GM19023 (cell line): ENCODE results near the gene MRPL55.
A peak's percentile ranks its signal among the peaks of the same experiment; 100 is the strongest.

Source experiments
- ATAC-seq: cut with Tn5 transposase; IDR thresholded peaks from one replicate; pipeline ENCODE4 v1.9.1; 2021; ENCODE audit warnings: mild to moderate bottlenecking, moderate library complexity; ENCODE audit not compliant: unreplicated experiment

MRPL55 gene

DNA sequence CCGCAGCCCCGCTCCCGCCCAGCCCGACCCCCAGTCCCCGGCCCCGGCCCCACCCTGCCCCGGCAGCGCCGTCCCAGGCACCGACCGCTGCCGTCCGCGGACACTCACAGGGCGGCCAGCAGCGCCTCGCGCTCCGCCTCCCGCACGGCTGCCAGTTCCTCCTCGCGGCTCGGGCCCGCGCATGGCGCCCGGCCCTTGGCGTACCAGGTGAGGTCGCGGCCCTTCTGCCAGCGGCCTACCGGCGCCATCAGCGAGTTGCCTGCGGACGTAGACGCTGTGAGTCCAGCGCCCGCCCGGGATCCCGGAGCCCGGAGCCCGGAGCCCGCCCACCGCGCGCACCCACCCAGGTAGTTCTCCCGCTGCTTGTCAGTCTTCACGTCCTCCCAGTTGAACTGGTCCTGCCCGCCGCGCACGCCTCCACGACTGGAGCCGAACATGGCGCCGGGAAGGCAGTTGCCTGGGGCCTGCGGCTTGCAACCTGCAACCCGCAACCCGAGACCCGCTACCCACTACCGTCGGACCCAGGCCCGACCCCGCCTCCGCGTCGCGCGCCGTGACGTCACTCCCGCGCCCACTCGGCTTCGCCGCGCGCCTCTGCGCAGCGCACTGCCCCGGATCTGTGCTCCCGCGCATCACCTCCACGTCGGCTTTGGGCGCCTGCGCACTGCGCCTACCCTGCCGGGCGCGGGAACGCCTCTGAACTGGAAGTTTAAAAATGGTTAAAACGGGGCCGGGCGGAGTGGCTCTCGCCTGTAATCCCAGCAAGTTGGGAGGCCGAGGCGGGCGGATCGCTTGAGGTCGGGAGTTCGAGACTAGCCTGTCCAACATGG, 6.1 kb downstream of the MRPL55 start, which contains the start of gene C1orf35:
C1orf35 (minus strand) TSS at position 535 of the 830 bp plus-strand sequence; CDS start at position 437, 98 bp downstream.
- peak; percentile 76 for ATAC-seq

DNA sequence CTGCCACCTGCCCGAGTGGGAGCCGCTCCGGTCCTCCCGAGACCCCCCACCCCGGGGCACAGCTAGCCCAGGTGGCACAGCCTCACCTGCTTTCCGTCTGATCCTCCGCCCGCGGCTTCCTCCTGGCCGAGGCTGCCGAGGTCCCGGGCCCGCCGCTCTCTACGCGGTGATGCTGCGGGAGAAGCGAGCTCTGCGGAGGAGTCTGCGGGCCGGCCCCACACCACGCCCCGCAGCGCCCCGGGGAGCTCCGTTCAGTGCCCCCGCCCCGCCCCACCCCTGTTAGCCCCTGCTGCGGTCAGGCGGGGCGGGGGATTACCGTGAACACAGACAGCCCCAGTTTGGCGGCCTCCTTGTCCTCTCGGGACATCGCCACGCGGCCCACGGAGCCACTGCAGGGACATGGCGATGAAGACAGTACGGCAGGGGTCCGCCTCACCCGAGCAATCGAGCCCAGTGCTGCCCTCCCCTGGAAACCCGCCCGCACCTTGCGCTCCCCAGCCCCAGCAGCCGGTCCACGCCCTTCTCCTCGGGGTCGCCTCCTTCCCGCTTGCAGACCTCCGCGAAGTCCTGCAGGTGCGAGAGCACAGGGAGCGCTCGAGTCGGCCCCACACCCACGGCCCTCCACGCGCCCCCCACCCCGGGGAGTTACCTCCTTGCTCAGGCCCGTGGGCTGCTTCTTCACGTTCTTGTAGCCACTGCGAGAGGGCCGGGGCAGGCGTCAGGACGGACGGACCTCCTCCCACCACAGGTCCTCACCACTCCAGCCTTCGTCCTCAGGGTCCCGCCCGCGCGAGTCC, 6.9 kb downstream of the MRPL55 start:
- ATAC-seq: peak; percentile 26

DNA sequence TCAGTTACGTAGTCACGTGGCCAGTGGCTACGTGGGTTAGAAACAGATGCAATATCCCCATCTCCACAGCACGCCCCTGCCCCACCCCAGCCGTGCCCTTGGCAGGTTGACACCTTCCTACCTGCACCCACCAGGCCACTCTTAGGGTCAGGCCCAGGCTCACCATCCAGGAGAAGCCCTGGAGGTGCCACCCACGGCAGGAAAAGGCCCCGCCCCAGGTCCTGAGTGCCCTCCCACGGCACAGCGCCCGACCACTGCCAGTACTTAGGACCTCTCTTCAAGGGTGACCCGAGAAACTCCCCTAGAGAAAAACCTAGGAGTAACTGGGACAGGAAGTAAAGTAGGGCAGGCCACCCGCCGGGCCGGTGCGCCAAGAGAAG, 7.5 kb downstream of the MRPL55 start:
- ATAC-seq: no peak

DNA sequence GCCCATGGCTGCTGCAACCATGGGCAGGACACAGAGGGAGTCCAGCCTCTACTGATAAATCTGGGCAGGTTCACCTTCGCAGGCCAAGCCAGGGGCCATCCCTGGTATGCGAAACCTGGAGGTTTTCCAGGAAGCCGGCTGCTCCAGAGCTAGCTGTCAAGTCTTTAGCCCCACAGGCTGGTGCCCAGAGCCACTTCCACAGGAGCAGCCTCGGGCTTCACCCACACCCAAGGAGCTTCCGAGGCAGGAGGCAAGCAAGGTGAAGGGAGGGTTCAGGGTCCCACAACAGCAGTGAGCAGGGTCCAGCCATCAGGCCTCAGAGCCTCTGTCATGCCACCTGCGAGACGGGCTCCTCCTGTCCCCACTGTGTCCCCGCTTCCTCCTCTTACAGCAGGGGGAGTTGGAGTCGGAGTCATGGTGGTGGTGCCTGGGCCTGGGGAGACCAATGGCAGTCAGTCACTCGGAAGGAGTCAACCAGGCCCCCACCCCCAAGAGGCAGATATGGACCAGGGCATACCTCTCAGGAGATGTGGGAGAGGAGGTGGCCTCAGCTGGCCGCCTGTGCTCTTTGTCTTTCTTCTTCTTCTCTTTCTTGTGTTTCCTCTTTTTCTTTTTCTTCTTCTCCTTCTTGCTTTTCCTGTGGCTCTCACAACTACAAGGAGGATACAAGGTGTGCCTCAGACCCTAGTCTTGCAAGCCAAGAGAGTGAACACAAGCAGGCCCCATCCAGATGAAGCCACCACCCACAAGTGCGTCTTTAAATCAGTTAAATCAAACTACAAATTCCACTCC, 8.1 kb downstream of the MRPL55 start:
- ATAC-seq: no peak

DNA sequence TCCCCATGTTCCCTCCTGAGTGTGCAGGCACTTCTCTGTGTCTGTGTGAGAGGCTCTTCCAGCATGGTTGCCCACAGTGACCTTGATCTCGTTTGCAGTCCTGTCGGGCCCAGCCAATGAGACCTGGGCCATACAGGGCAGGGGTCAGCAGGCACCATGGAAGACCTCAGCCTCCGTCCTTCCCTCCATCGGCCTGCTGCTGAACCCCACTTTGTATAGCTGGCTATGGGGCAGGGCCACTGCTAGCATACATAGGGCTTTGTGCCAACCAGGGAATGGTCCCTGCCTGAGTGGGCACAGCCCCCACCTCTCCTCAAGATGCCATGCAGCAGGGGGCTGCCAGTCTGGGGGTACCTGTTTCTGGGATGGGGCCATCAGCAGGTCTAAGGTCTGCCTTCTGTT, 9.8 kb downstream of the MRPL55 start:
- no peak for ATAC-seq

DNA sequence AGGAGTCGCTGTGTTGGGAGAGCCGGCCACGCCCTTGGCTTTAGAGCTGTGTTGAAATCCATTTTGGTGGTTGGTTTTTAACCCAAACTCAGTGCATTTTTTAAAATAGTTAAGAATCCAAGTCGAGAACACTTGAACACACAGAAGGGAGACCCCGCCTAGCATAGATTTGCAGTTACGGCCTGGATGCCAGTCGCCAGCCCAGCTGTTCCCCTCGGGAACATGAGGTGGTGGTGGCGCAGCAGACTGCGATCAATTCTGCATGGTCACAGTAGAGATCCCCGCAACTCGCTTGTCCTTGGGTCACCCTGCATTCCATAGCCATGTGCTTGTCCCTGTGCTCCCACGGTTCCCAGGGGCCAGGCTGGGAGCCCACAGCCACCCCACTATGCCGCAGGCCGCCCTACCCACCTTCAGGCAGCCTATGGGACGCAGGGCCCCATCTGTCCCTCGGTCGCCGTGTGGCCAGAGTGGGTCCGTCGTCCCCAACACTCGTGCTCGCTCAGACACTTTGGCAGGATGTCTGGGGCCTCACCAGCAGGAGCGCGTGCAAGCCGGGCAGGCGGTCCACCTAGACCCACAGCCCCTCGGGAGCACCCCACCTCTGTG, 10.7 kb downstream of the MRPL55 start:
- ATAC-seq: no peak

DNA sequence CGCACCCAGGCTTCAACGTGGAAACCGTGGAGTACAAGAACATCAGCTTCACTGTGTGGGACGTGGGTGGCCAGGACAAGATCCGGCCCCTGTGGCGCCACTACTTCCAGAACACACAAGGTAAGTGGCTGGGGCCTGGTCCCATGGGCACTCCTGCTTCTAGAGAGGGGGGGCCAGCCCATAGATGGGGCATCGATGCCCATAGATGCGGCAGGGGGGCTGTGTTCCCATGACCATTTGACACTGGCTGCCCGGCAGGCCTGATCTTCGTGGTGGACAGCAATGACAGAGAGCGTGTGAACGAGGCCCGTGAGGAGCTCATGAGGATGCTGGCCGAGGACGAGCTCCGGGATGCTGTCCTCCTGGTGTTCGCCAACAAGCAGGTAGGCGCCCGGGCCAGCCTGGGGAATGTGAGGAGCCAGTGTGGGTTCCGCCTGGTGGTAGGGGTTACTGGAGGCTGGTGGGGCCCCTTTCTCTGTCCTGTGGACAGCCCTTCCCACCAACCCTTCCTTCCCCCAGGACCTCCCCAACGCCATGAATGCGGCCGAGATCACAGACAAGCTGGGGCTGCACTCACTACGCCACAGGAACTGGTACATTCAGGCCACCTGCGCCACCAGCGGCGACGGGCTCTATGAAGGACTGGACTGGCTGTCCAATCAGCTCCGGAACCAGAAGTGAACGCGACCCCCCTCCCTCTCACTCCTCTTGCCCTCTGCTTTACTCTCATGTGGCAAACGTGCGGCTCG, 11.6 kb downstream of the MRPL55 start:
- ATAC-seq: no peak

DNA sequence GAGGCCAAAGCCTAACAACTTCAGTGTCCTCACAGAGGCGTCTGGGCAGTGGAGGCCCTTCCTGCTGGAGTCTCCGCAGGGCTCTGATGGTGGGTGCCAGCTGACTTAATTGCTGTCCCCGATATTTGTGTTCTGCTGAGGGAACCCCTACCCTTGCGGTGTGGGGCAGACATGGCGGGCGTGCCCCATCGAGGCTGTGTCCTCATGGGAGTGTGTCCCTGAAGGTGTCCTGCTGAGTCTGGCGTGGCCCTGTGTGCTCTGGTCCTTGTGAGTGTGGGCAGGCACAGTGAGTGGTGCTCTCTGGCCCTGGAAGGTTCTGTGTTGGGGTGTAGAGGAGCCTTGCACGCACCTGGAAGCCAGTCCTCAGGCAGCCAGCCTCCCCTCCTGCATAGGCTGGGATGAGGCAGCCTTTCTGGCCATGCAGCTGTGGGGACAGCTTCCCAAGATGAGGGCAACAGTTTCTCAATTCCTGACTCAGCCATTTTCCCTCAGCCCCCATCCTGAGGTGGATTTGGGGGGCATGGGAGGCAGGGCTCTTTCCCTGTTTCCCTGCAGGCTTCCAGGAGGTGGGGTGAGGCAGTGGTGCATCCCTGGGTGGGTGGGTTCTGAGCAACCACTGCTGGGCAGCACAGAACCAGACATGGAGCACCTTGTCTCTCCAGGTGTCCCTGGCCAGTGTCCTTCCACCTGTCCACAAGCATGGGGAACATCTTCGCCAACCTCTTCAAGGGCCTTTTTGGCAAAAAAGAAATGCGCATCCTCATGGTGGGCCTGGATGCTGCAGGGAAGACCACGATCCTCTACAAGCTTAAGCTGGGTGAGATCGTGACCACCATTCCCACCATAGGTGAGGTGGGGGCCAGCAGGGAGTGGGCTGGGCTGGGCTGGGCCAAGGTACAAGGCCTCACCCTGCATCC, 12.4 kb downstream of the MRPL55 start:
- no peak for ATAC-seq

DNA sequence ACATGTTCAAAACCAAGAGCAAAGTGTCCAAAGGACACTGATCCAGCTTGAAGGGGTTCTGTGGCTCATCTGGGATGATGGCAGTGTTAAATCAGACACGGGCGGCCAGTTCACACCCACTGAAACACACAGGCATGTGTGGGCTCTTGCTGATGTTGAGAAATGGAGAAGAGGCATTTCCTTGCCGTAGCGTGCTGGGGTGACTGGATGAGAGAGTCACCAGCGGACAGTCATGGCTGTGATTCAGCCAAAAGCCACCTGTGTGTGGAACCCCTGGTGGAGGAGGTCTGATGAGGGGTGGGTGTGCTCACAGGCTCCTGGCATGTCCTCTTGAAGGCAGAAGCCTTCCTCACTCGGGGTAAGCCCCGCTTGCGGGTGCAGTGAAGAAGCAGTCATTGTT, 13.2 kb downstream of the MRPL55 start:
- no peak for ATAC-seq

DNA sequence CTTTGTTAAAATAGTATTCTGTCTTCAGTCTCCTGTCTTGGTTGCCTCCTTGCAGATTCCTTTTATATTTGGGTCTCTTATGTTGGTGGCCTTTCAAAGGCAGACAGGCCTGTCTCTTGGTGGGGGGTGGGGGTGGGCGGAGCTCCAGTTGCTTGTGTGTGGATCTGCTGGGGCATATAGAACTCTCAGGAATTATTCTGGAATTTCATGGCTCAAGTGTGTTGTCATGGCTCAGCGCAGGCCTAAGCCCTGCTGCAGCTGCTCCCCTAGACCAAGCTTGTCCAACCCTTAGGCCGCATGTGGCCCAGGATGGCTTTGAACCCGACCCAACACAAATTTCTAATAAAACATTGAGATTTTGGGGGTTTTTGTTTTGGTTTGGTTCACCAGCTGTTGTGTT, 13.9 kb downstream of the MRPL55 start:
- no peak for ATAC-seq

DNA sequence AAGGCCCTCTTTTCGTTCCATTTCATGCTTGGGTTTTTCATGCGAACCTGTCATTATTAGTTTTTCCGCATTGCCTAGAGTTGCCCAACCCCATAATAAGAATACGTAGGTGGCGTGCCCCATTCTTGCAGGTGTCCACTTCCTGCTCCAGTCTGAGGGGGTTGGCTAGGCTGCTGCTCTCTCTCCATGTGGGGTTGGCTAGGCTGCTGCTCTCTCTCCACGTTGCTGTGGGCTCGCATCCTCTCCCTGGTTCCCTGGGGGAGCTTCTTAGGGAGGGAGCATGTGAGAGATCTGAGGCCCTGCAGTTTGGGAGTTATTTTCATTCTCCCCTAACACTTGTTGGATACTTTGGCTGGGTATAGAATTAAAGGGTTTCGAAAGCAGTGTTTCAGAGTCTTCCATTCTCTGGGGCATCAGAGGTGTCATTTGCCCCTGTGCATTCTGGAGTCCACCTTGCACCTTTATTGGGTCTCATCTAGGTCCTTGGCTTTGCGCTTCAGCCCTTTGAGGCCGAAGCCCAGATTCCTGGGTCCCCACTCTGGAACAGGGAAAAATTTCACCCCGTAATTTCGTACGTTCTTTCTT, 14.6 kb downstream of the MRPL55 start:
- ATAC-seq: no peak

DNA sequence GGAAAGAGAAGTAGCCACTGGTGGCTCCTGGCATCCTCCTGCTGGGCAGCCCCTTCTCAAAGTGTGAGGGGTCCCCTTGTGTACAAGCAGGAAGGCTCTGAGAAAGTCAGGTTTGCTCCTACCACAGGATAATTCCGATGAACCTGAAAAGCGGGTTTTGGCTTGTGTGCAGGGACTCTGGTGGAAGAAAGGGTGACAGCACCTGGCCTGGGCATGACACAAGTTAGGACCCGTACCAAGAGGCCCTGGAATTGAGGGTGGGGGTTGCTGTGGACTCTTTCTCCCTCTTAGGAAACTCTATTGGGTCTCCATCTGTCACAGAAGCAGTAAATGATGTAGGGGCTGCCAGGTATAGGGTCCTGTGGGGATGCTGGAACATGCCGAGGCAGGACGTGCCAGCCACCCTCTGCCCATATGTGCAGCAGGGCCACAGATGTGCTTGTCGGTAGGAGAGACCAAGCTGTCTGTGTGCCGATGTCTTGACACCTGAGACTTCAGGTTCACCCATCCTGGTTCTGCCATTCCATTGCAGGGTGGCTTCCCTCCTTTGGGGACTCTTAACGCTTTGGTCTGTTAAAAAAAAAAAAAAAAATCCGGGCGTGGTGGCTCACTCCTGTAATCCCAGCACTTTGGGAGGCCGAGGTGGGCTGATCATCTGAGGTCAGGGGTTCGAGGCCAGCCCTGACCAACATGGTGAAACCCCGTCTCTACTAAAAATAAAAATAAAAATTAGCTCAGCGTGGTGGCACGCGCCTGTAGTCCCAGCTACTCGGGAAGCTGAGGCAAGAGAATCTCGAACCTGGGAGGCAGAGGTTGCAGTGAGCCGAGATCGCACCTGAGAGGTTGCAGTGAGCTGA, 15.8 kb downstream of the MRPL55 start:
- no peak for ATAC-seq

DNA sequence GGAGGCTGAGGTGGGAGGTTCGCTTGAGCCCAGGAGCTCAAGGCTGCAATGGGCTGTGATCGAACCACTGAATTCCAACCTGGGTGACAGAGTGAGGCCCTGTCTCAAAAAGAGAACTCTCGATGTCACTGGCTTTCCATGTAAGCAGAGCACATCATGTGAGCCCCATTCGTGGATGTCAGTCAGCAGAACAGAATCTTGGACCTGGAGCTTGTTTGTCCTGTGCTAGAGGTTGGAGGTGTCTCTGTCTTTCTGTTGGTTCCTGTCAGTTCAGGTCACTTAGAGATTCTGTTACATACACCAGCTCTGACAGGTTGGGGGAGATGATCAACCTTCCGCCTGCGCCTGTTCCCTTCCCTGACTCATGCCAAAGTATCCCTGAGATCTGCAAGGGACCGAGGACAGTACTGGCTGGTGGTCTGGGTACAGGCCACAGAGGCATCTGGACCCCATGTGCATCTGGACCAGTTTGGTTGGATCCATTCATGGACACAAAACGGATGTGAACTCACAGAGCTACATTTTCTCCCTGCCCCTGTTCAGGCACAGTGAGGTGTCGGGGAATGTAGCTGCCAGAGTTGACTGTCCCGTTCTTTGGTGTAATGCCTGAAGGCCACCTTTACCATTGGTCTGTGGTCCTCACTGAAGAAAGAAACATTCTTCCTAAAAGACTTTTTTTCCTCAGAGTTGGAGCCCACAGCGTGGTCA, 16.6 kb downstream of the MRPL55 start:
- ATAC-seq: no peak

DNA sequence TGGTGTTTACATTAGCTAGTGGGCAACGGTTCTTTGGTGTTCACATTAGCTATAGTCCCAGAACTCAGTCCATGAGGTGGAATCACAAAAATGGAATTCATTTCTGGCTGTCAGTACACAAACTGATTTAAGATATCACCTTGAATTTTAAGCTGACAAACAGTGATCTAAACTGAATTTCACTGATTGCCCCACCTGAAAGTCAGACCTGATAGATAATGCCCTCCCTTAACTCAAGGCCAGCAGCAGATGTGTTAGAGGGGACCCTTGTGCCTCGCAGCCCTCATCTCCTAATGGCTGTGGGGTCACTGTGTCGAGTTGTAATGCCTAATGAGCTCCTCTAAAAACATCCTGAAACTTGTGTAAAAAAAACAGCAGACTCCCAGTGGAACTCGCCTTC, 18.0 kb downstream of the MRPL55 start:
- ATAC-seq: no peak

DNA sequence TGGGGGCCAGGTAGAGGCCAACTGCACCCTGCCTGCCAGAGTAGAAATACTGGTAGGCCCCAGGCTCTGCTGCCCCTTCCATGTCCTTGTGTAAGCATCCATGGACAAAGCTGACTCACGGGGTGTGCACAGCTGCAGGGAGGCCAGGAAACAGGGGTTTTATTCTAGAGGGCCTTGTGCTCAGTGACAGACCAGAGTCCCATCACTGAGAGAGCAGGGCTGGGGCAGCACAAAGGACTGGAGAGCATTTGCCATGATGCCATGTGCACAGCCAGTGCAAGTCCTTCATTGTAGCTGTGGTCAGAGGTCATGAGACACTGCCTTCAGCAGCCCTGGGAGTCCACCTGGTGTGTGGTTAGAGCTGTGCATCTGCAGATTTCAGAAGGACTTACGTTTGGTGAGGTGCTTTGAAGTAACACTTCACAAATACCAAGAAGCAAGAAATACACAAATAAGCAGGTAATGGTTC, 18.5 kb downstream of the MRPL55 start:
- ATAC-seq: peak; percentile 48

DNA sequence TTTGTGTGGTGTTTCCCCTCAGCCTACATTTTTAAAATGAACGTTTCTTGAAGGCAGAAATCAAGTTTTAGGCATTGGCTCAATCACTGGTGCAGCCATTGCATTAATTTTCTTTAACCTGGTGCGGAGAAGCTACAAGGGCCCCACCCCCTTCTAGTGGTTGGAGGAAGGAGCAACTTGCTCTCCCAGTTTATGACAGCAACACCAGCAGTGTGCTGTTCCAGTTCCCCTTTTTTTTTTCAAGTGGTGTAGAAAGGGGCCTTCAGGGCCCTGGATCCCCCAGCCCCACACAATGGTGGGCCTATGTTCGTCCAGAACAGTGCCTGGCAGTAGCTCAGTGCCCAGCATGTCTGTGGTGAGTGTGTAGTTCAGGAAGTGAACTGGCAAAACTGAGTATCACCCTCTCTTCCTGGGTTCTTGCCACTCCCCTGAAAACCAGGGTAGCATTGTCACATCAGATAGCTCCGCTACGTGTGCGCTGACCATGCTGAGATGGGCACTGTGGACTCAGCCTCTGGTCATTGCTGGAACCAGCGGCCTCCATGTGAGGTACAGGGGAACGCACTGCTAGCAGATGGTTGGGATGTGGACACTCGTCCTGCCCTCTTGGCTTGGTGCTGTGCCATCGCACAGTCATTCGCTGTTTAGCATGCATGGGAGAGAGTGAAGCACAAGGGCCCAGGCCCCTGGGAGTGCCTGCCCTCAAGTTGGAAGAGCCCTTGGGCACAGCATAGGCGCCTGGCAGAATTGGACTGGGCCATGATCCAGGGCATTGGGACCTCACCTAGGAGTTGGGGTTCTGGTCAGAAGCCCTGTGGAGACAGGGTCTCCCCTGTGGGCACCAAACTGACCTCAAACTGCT, 19.3 kb downstream of the MRPL55 start:
- no peak for ATAC-seq
